Measurements from ENCODE around the gene PHTF1.

GRCh38 chr1:113674591-113674990 is 84.7 kb downstream of the PHTF1 start:
- TF ChIP-seq CTCF (conservative IDR thresholded peaks at IDR 0.05 in 1 of 2, IDR thresholded peaks at IDR 0.05 in 1 of 2; ENCODE audit: extremely low read depth in 1 of 2, insufficient read depth in 1 of 2, low read depth in 1 of 2, low read length in 2 of 2) (no peak), EZH2 (IDR thresholded peaks at IDR 0.05; ENCODE audit: borderline replicate concordance, low read length) (no peak)

Data from mammary epithelial cell (primary cell).